IMR-90 (cell line): Measurements from ENCODE around the gene ZBTB32. TPM values are rescaled to one million over a fixed set of nuclear protein-coding genes. Genes with fewer than 3 reads are reported as not detected.

Experiments used
- ATAC-seq: fragments of 200-7000 bp; cut with Tn5 transposase; 2 replicates; pipeline ENCODE4 v1.9.1; 2020; ENCODE audit warnings: low read depth, mild to moderate bottlenecking, moderate library complexity
- BruUV-seq: library from RNA; stranded (reverse); fragments of 400-500 nt; replicated peaks from 2 replicates; lab custom pipeline; 2021; lab: Mats Ljungman, UMichigan
- CTCF ChIA-PET: fragments of 300-600 bp; formaldehyde crosslinking; extraction: SDS; loops from one replicate; lab custom pipeline; 2021; ENCODE audit warnings: antibody characterized with exemption; lab: Yijun Ruan, JAX
- POLR2A ChIA-PET: fragments of 300-600 bp; sonication (Branson Sonifier 250); formaldehyde crosslinking; loops from one replicate; lab custom pipeline; 2022; ENCODE audit warnings: antibody characterized with exemption; ENCODE audit not compliant: unreplicated experiment; lab: Charles Lee
- DNase-seq: peaks from one replicate; pipeline ENCODE4 v3.0.0; 2013
- H2AFZ ChIP-seq: replicated peaks from 2 replicates; pipeline ENCODE3; 2013; ENCODE audit warnings: low read length, mild to moderate bottlenecking; ENCODE audit not compliant: poor library complexity
- H2AK5ac ChIP-seq: 2 replicates; pipeline ENCODE4 v1.6.1; 2013; ENCODE audit warnings: low read depth, low read length, inconsistent platforms
- H2AK9ac ChIP-seq: replicated peaks from 2 replicates; pipeline ENCODE3; 2013; ENCODE audit warnings: mild to moderate bottlenecking, low read depth, low read length, moderate library complexity; ENCODE audit not compliant: poor library complexity
- H2BK120ac ChIP-seq: 2 replicates; pipeline ENCODE4 v1.6.1; 2013; ENCODE audit warnings: low read depth, low read length, inconsistent platforms
- H2BK15ac ChIP-seq: 3 replicates; pipeline ENCODE4 v1.6.1; 2013; ENCODE audit warnings: low read depth, low read length, inconsistent platforms
- H2BK20ac ChIP-seq: 2 replicates; pipeline ENCODE4 v1.6.1; 2013; ENCODE audit warnings: low read depth, mild to moderate bottlenecking, inconsistent platforms, low read length, moderate library complexity
- H2BK5ac ChIP-seq: 2 replicates; pipeline ENCODE4 v1.6.1; 2013; ENCODE audit warnings: mild to moderate bottlenecking, low read depth, low read length, inconsistent platforms; ENCODE audit not compliant: poor library complexity, severe bottlenecking
- H3K14ac ChIP-seq: replicated peaks from 2 replicates; pipeline ENCODE4 v1.6.1; 2013; ENCODE audit warnings: low read depth, low read length, inconsistent platforms
- H3K18ac ChIP-seq: 2 replicates; pipeline ENCODE4 v1.6.1; 2013; ENCODE audit warnings: low read depth, low read length, control low read depth
- H3K23ac ChIP-seq: 2 replicates; pipeline ENCODE4 v1.6.1; 2013; ENCODE audit warnings: low read depth, low read length, inconsistent platforms
- H3K27ac ChIP-seq: 2 replicates; pipeline ENCODE4 v1.5.1; 2013; ENCODE audit warnings: mild to moderate bottlenecking, control low read depth, low read length; ENCODE audit not compliant: insufficient read depth
- H3K27me3 ChIP-seq: 2 replicates; pipeline ENCODE4 v1.6.1; 2013; ENCODE audit warnings: low read length; ENCODE audit not compliant: control insufficient read depth, insufficient read depth
- H3K36me3 ChIP-seq: 2 replicates; pipeline ENCODE4 v1.6.1; 2013; ENCODE audit warnings: low read length, mixed read lengths; ENCODE audit not compliant: control insufficient read depth, insufficient read depth
- H3K4ac ChIP-seq: 2 replicates; pipeline ENCODE4 v1.6.1; 2013; ENCODE audit warnings: low read depth, low read length, inconsistent platforms
- H3K4me1 ChIP-seq: 2 replicates; pipeline ENCODE4 v1.6.1; 2013; ENCODE audit warnings: low read length, mixed read lengths; ENCODE audit not compliant: control insufficient read depth, insufficient read depth
- H3K4me2 ChIP-seq: 2 replicates; pipeline ENCODE4 v1.6.1; 2013; ENCODE audit warnings: low read depth, mild to moderate bottlenecking, control low read depth, low read length, moderate library complexity
- H3K4me3 ChIP-seq: 2 replicates; pipeline ENCODE4 v1.5.1; 2013; ENCODE audit warnings: low read depth, mild to moderate bottlenecking, control low read depth, low read length, moderate library complexity; ENCODE audit not compliant: insufficient read depth
- H3K56ac ChIP-seq: 2 replicates; pipeline ENCODE4 v1.6.1; 2013; ENCODE audit warnings: low read length, inconsistent platforms; ENCODE audit not compliant: insufficient read depth; ENCODE audit errors: extremely low read depth
- H3K79me1 ChIP-seq, 2 experiments: 2 replicates each; pipeline ENCODE4 v1.6.1; 2013; ENCODE audit warnings: low read length in 2 of 2, inconsistent platforms in 1 of 2, low read depth in 1 of 2
- H3K9ac ChIP-seq: 2 replicates; pipeline ENCODE4 v1.6.1; 2013; ENCODE audit warnings: low read depth, low read length, control low read depth
- H3K9me1 ChIP-seq: 2 replicates; pipeline ENCODE4 v1.6.1; 2013; ENCODE audit warnings: low read length, inconsistent platforms; ENCODE audit not compliant: insufficient read depth
- H3K9me3 ChIP-seq: 2 replicates; pipeline ENCODE4 v1.6.1; 2013; ENCODE audit warnings: low read length; ENCODE audit not compliant: control insufficient read depth, insufficient read depth
- H4K20me1 ChIP-seq: 2 replicates; pipeline ENCODE4 v1.6.1; 2013; ENCODE audit warnings: low read length, inconsistent platforms; ENCODE audit not compliant: insufficient read depth
- H4K5ac ChIP-seq: 2 replicates; pipeline ENCODE4 v1.6.1; 2013; ENCODE audit warnings: mild to moderate bottlenecking, low read depth, low read length, control low read depth
- H4K8ac ChIP-seq, 2 experiments: 2 replicates each; pipeline ENCODE4 v1.6.1; 2013; ENCODE audit warnings: low read depth in 2 of 2, low read length in 2 of 2, control low read depth in 1 of 2, inconsistent platforms in 1 of 2
- H4K91ac ChIP-seq: 2 replicates; pipeline ENCODE4 v1.6.1; 2013; ENCODE audit warnings: low read depth, low read length, inconsistent platforms; ENCODE audit not compliant: insufficient read depth
- BHLHE40 ChIP-seq: fragments of 150-350 bp; IDR thresholded peaks from 2 replicates; pipeline ENCODE4 v1.6.1; 2016; ENCODE audit warnings: mild to moderate bottlenecking, low read depth, low read length
- CEBPB ChIP-seq: IDR thresholded peaks from 2 replicates; pipeline ENCODE4 v1.6.1; 2012; ENCODE audit warnings: low read depth, low read length, improper control_type of control experiment
- FOS ChIP-seq: fragments of 150-350 bp; IDR thresholded peaks from 2 replicates; pipeline ENCODE4 v1.6.1; 2016; ENCODE audit warnings: low read depth, low read length
- MAFK ChIP-seq: IDR thresholded peaks from 2 replicates; pipeline ENCODE4 v1.6.1; 2012; ENCODE audit warnings: low read depth, low read length, improper control_type of control experiment
- MAZ ChIP-seq: IDR thresholded peaks from 2 replicates; pipeline ENCODE4 v1.6.1; 2012; ENCODE audit warnings: low read depth, mild to moderate bottlenecking, low read length, improper control_type of control experiment, moderate library complexity, borderline replicate concordance
- NFE2L2 ChIP-seq: fragments of 150-350 bp; IDR thresholded peaks from 2 replicates; pipeline ENCODE4 v1.6.1; 2016; ENCODE audit warnings: low read depth, mild to moderate bottlenecking, low read length
- WGBS, 2 experiments: methylation state at CpG; one replicate each; pipeline versions ENCODE4 v1.1.5 to v1.1.7; 2013; ENCODE audit warnings: missing lambda C conversion rate in 2 of 2; ENCODE audit not compliant: insufficient read length in 1 of 2; ENCODE audit errors: extremely low coverage in 2 of 2; 5-methylcytosine and 5-hydroxymethylcytosine counted together
- dilution Hi-C: fragments of 300-500 bp; cut with HindIII; formaldehyde crosslinking; loops from one replicate; pipeline ENCODE4 v1.14.3; 2018; ENCODE audit warnings: low sequenced_read_pairs; ENCODE audit not compliant: unreplicated experiment
- in situ Hi-C: fragments of 300-500 bp; cut with MboI; formaldehyde crosslinking; loops from 3 replicates; pipeline ENCODE4 v1.14.3; 2019; ENCODE audit warnings: low sequenced_read_pairs, inconsistent platforms, mixed read lengths
- intact Hi-C: fragments of 100-400 bp; cut with micrococcal nuclease; formaldehyde crosslinking; loops from 2 replicates; pipeline ENCODE4 v1.10.0; 2022
- polyA plus RNA-seq, 3 experiments: library from polyadenylated mRNA; depleted of rRNA; stranded (reverse); fragments of >200 nt; gene quantifications; 2 replicates each; pipeline ENCODE4 v1.2.3, GENCODE V29; 2012; ENCODE audit warnings: low replicate concordance in 1 of 3
- total RNA-seq: library from RNA; depleted of rRNA; stranded (reverse); fragments of >200 nt; gene quantifications from 2 replicates; pipeline ENCODE4 v1.2.3, GENCODE V29; 2012
- TF ChIP-seq, protein P1 (sequence below): fragments of 150-350 bp; IDR thresholded peaks from 2 replicates; pipeline ENCODE4 v1.6.1; 2017; ENCODE audit warnings: mild to moderate bottlenecking, antibody characterized with exemption, low read length, low read depth
- TF ChIP-seq, protein P2 (sequence below): conservative IDR thresholded peaks from 2 replicates; pipeline ENCODE4 v1.5.1; 2012; ENCODE audit warnings: mild to moderate bottlenecking, low read depth, low read length, improper control_type of control experiment
- TF ChIP-seq, protein P3 (sequence below): fragments of 150-350 bp; IDR thresholded peaks from 2 replicates; pipeline ENCODE4 v1.6.1; 2016; ENCODE audit warnings: low read depth, mild to moderate bottlenecking, low read length, moderate library complexity, borderline replicate concordance

ZBTB32 gene
- total and polyA plus RNA-seq, 2 of the 4 experiments (the other 2 are of a cell fraction) = not detected

DNA sequence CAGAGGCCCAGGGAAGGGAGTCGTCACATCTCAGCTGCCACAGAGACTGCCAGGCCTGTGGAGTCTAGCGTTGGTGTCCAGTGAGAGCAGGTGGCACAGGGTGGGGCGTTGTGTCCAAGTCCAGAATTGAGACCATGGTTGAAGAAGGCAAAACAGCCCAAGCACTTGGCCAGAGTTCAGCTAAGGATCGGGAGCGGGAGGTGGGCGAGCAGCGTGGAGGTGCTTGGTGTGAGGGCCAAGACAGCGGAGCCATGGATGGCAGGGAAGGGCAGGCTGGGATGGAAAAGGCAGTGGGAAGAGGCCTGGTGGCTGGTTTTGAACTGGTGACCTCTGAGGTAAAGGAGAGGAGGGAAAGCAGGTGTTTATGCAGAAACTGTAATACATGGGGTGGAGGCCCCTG is 29.9 kb downstream of the ZBTB32 start:
- Histone ChIP-seq H3K9me1 (no peaks in the 10 kb centered on the region), H2AFZ (no peak overlapping the region), H2BK15ac (no peak overlapping the region), H3K4me1 (no peaks in the 10 kb centered on the region), H2BK120ac (no peak overlapping the region), H3K4me3 (no peak overlapping the region), H3K9ac (no peak overlapping the region), H3K27me3 (no peaks in the 10 kb centered on the region), H3K4me2 (no peak overlapping the region), H3K27ac (no peak overlapping the region), H4K8ac (no peak overlapping the region), H3K56ac (no peak overlapping the region), H2AK9ac (no peak overlapping the region), H3K9me3 (no peaks in the 10 kb centered on the region), H3K4ac (no peak overlapping the region), H3K79me1 (peaks cover 0 to 20% of the 10 kb centered on the region in 2 experiments; a peak in 3 of 4 replicates), H4K91ac (no peak overlapping the region), H3K14ac (no peak overlapping the region), H4K5ac (no peak overlapping the region), H2AK5ac (no peak overlapping the region), H3K18ac (no peak overlapping the region), H2BK5ac (no peak overlapping the region), H2BK20ac (no peak overlapping the region), H3K23ac (no peak overlapping the region), H3K36me3 (peaks cover 87% of the 10 kb centered on the region), H4K20me1 (peaks cover 9% of the 10 kb centered on the region)
- intact Hi-C loops = no loop called here
- ATAC-seq = no peak
- DNase-seq = no peak
- in situ Hi-C loops = no loop called here
- POLR2A ChIA-PET = no interaction called here
- 97% methylated on average over 6 of the region's 8 CpGs; no CpG with 5 or more reads in 1 of the 2 experiments for WGBS, 2 experiments
- BruUV-seq = no TSS peak
- CTCF ChIA-PET = interaction anchor here (0.6 kb wide), 2 partner anchors 85 to 153 kb away, joined by 3 read pairs; no protein-coding TSS in a partner anchor
- dilution Hi-C loops = no loop called here
- no peak for TF ChIP-seq MAZ
- TF ChIP-seq MAFK = no peak
- TF ChIP-seq, protein P1, sequence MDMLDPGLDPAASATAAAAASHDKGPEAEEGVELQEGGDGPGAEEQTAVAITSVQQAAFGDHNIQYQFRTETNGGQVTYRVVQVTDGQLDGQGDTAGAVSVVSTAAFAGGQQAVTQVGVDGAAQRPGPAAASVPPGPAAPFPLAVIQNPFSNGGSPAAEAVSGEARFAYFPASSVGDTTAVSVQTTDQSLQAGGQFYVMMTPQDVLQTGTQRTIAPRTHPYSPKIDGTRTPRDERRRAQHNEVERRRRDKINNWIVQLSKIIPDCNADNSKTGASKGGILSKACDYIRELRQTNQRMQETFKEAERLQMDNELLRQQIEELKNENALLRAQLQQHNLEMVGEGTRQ = no peak
- TF ChIP-seq NFE2L2 = no peak
- TF ChIP-seq, protein P2, sequence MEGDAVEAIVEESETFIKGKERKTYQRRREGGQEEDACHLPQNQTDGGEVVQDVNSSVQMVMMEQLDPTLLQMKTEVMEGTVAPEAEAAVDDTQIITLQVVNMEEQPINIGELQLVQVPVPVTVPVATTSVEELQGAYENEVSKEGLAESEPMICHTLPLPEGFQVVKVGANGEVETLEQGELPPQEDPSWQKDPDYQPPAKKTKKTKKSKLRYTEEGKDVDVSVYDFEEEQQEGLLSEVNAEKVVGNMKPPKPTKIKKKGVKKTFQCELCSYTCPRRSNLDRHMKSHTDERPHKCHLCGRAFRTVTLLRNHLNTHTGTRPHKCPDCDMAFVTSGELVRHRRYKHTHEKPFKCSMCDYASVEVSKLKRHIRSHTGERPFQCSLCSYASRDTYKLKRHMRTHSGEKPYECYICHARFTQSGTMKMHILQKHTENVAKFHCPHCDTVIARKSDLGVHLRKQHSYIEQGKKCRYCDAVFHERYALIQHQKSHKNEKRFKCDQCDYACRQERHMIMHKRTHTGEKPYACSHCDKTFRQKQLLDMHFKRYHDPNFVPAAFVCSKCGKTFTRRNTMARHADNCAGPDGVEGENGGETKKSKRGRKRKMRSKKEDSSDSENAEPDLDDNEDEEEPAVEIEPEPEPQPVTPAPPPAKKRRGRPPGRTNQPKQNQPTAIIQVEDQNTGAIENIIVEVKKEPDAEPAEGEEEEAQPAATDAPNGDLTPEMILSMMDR = no peak
- no peak for TF ChIP-seq FOS
- no peak for TF ChIP-seq CEBPB
- TF ChIP-seq, protein P3, sequence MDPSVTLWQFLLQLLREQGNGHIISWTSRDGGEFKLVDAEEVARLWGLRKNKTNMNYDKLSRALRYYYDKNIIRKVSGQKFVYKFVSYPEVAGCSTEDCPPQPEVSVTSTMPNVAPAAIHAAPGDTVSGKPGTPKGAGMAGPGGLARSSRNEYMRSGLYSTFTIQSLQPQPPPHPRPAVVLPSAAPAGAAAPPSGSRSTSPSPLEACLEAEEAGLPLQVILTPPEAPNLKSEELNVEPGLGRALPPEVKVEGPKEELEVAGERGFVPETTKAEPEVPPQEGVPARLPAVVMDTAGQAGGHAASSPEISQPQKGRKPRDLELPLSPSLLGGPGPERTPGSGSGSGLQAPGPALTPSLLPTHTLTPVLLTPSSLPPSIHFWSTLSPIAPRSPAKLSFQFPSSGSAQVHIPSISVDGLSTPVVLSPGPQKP = no peak
- no peak for TF ChIP-seq BHLHE40
